Epithelial cell of esophagus (primary cell): ENCODE results near the gene TSC2.

Experiments
- DNase-seq: peaks from one replicate; pipeline ENCODE4 v3.0.0; 2010; ENCODE audit warnings: low read depth
- H3K4me3 ChIP-seq: 2 replicates; pipeline ENCODE4 v1.5.1; 2011; ENCODE audit warnings: mild to moderate bottlenecking, low read length, control low read depth
- TF ChIP-seq, protein P1 (sequence below): IDR thresholded peaks from 2 replicates; pipeline ENCODE4 v1.5.1; 2011; ENCODE audit warnings: low read depth, mild to moderate bottlenecking, low read length, control low read depth, inconsistent platforms; ENCODE audit not compliant: insufficient read depth; ENCODE audit errors: missing control alignments

Gene TSC2

DNA sequence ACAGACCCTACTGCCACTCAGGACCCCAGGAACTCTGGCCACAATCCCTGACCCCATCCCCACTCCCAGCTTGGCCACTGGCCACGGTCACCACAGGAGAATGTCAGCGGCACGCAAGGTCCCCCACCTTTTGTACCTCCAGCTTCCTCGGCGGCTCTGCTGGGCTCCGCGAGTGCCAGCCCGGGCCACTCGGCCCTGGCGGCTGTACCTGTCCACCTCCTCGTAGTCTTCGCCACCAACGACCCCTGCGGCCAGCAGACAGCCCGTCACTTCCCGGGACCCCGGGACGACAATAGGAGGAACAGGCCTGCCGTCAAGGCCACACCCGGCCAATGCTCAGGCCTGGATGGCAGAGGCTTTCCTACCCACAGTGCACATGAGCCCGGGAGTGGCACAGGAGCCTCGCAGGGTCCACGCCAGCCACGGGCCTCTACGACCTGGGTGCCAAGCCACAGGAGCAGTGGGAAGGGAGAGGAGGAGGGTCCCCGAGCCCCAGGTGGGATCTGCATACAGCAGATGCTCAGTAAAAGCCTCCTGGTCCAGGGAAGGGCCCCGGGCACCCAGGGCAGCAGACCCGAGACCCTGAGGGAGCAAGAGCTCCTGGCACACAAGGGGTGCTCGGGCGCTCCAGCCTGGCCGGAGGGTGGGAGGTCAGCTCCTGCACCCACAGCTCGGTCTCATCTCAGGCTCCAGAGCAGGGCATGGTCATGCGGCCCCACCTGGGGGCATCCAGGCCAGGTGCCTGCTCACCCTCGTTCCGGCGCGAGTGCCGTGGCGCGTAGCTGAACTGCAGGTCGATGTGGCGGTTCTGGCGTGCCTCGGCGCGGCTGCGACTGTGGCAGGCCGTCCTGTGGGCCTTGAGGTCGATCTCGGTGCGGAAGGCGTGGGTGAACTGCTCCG is 46.1 kb upstream of the TSC2 start:
- H3K4me3 ChIP-seq = no peak overlapping the region
- DNase-seq = no peak
- TF ChIP-seq, protein P1, sequence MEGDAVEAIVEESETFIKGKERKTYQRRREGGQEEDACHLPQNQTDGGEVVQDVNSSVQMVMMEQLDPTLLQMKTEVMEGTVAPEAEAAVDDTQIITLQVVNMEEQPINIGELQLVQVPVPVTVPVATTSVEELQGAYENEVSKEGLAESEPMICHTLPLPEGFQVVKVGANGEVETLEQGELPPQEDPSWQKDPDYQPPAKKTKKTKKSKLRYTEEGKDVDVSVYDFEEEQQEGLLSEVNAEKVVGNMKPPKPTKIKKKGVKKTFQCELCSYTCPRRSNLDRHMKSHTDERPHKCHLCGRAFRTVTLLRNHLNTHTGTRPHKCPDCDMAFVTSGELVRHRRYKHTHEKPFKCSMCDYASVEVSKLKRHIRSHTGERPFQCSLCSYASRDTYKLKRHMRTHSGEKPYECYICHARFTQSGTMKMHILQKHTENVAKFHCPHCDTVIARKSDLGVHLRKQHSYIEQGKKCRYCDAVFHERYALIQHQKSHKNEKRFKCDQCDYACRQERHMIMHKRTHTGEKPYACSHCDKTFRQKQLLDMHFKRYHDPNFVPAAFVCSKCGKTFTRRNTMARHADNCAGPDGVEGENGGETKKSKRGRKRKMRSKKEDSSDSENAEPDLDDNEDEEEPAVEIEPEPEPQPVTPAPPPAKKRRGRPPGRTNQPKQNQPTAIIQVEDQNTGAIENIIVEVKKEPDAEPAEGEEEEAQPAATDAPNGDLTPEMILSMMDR = no peak

DNA sequence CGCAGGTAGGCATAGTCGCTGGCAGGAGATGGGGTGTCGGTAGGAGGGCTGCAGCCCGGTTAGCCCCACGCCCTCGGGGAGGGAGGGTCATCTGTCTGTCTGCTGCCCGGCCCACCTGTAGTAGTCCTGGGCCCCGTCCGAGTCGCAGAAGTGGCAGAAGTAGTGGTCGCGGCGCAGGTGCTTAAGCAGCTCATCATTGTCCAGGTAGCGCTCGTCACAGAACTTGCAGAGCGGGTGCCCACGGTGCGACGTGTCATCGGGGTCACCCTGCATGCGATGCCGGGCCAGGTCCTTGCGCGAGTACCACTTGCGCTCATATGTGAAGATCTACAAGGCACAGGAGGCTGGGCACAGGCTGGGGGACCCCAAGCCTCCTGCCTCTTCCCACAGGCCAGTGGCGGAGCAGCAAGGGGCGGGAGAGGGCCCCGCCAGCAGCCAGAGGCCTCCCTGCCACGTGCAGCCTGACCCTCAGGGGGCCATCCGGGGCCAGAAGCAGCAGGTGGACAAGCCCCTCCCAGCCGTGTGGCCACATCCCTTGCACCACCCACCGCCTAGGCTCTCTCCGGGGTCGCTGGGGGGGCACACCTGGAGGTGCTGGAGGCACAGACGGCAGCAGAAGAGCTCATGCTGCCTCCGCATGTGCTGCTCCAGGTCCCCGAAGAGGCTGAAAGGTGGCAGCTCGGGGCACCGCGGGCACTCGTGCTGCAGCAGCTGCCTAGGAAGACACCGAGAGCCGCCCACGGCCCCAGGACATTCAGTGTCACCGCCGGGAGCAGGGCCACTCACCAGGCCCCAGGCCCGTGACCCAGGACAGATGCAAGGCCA is 45.2 kb upstream of the TSC2 start:
- no peak overlapping the region for H3K4me3 ChIP-seq
- TF ChIP-seq, protein P1 = no peak
- no peak for DNase-seq

DNA sequence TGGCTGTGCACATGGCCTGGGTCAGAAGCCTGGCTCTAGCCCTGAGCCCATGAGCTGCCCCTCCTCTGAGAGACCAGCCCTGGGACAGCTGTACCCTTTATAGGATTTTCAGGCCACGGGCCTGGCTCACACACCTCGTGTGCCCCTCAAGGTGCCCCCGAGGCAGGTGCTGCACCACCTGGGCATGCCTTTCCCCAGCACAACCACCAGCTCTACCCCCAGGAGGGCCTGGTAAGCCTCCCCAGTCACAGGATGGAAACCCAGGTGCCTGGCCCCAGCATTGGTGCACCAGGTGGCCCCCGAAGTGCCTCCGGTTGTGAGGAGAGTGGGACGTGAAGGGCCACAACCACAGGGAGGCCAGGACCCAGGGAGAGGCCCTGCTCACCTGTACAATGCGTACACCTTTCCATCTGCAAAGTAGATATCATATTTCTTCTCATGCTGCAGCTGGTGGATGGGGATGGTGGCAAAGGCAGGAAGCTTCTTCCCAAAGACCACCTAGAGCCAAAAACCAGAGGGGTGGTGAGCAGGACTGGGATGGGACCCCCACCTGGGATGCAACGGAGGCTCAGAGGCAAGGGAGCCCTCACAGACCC is 44.5 kb upstream of the TSC2 start:
- no peak for DNase-seq
- H3K4me3 ChIP-seq = no peak overlapping the region
- TF ChIP-seq, protein P1 = no peak

DNA sequence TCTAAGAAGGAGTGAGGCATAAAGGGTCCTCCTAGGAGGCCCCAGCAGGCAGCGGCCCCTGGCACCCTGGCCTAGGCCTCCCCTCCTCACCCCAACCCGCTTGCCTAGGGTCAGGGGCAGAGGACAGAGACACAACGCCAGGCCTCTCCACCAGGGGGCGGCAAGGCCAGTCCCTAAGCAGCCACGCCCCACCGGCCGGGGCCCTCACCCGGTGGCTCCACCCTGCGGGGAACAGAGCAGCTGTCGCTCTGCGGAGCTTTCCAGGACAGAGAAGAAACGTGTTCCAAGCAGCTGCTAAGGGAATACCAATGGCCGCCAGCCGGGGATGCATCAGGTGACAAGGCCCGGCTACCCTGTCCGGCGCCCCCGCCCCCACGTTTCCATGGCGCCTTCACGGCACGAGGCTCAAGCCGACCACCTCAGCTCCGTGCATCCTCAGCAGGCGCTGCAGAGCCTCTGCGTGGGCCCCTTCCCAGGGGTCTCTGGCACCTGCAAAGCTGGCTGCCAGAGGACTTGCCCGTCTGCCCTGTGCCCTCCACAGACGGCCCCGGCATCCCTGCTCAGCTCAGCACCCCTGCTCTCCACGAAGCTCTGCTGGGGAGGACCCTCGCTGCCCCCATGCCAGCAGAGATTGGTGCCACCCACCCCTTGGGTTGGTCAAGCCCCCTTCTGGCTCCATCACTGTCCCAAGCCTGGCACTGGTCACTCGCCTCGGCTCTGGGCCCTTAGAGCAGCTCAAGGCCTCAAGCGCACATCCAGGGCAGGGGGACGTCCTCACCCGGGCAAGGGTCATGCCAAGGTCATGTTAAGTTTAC is 43.8 kb upstream of the TSC2 start:
- no peak overlapping the region for H3K4me3 ChIP-seq
- TF ChIP-seq, protein P1 = peak; percentile 88
- peak; percentile 86 for DNase-seq

DNA sequence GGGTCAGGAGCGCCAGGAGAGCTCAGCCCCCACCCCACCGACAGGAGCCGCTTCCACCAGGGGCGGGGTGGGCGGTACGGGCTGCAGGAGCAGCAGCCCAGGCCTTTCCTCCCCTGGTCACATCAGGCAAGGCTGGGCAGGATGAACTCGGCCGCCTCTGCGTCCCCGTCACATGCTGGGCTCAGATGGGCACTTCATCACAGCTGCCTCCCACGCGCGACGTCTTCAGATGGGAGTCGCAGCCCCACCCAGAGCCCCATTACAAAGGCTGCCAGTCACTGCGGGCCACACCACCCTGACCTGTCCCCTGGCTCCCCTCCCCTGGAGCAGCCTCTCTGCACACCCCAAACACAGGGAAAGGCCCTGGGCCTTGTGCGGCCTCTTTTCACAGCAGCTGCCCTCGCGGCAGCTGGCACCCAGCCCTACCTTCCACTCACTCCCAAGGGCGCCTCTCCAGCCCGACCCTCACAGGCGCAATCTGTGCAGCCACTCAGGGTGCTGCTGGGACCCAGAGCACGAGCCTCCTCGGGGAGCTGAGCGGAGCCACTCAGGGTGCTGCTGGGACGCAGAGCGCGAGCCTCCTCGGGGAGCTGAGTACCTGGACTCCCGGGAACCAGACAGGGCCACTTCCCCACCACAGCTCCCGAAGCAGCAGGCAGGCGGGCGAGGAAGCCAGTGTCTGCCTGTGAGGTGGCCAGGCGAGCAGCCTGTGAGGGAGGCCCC is 42.8 kb upstream of the TSC2 start:
- no peak for DNase-seq
- TF ChIP-seq, protein P1 = no peak
- H3K4me3 ChIP-seq = no peak overlapping the region

DNA sequence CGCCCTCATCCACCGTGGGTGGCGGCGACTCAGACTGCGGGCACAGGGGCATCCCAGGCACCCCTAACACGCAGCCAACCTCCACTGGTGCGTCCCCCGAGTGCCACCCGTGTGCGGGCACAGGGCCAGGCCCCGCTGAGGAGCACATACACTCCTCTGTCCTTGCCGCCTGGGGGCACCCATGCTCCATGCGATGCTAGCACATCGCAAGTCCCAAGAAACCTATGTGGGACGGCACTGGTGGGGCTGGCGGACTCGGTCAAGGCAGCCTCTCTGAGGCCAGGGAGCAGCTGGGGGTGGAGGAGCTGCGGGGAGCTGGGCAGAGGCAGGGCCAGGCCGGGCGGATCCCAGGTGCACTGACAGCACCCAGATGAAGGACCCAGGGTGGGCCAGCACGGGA is 42.1 kb upstream of the TSC2 start:
- no peak overlapping the region for H3K4me3 ChIP-seq
- TF ChIP-seq, protein P1 = no peak
- DNase-seq = no peak
